Measurements from ENCODE around the gene USP2. TPM values are rescaled to one million over a fixed set of nuclear protein-coding genes. Genes with fewer than 3 reads are reported as not detected.

USP2 gene
- total and polyA plus RNA-seq, 2 of the 8 experiments (the other 6 are each of a cell fraction or from before 2014, with no cell fraction given), result 2.2 to 6.9 TPM

GRCh38 chr11:119419246-119419645 lies 37.8 kb upstream of the USP2 start (continued):
- no peak for TF ChIP-seq CHD7 (IDR thresholded peaks at IDR 0.05; ENCODE audit: insufficient replicate concordance, low read length)
- no peak for TF ChIP-seq SP4 (IDR thresholded peaks at IDR 0.05; ENCODE audit: low read length)
